ENCODE results near the gene FGF12.

DNA sequence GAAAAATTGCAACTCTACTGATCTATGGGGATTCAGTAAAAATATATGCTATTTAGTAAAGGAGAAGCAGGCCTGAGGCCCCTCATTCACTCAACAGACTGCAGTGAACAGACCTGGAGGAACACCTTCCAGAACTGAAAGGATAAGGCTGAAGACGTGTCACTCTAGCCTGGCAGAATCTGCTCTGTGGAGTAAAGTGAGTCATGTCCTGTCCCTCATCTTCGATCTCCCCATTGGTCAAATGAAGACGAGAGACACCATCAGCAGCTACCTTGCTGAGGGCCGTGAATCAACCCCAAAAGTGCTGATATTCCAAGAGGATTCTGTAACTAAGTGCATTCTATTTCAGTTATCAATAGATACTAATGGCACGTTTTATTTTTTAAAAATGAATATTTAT lies 359.7 kb downstream of the FGF12 start:
- TF ChIP-seq CTCF (IDR thresholded peaks at IDR 0.05; ENCODE audit: insufficient read depth, low read length, poor library complexity, severe bottlenecking) (no peak), EZH2phosphoT487 (conservative IDR thresholded peaks at IDR 0.05; ENCODE audit: low read length) (no peak)

All from SU-DHL-6 (cell line).